GM19193 (cell line): Measurements from ENCODE around the gene CCDC149.

Experiments used
- POLR2A ChIP-seq: IDR thresholded peaks from 4 replicates; pipeline ENCODE4 v1.6.1; 2011; ENCODE audit not compliant: insufficient read depth, insufficient read length; ENCODE audit errors: extremely low read depth

The CCDC149 gene

GRCh38 chr4:24923002-24923401 lies 10.2 kb upstream of the CCDC149 start:
- TF ChIP-seq POLR2A = no peak

- TF ChIP-seq POLR2A = no peak
These were observed 9.6 kb upstream of the CCDC149 start for GRCh38 chr4:24922416-24922815.

GRCh38 chr4:24921491-24921890 lies 8.6 kb upstream of the CCDC149 start:
- TF ChIP-seq POLR2A = no peak

GRCh38 chr4:24920008-24920407 lies 7.2 kb upstream of the CCDC149 start:
- no peak for TF ChIP-seq POLR2A

- no peak for TF ChIP-seq POLR2A
These were observed 4.4 kb upstream of the CCDC149 start for GRCh38 chr4:24917076-24917856.

- TF ChIP-seq POLR2A = no peak
These were observed 2.5 kb upstream of the CCDC149 start for GRCh38 chr4:24915121-24915922.

GRCh38 chr4:24914460-24914859 lies 1.6 kb upstream of the CCDC149 start:
- TF ChIP-seq POLR2A = no peak

- no peak for TF ChIP-seq POLR2A
These were observed 260 bp upstream of the CCDC149 start for GRCh38 chr4:24913119-24913485.

GRCh38 chr4:24910499-24910898 lies 2.3 kb downstream of the CCDC149 start:
- TF ChIP-seq POLR2A = no peak

- no peak for TF ChIP-seq POLR2A
These were observed 15.2 kb downstream of the CCDC149 start for GRCh38 chr4:24897639-24898038.

GRCh38 chr4:24896977-24897376 lies 15.9 kb downstream of the CCDC149 start:
- no peak for TF ChIP-seq POLR2A

- TF ChIP-seq POLR2A = no peak
These were observed 16.8 kb downstream of the CCDC149 start for GRCh38 chr4:24896056-24896455.

GRCh38 chr4:24895461-24895860 lies 17.4 kb downstream of the CCDC149 start:
- TF ChIP-seq POLR2A = no peak

GRCh38 chr4:24894846-24895245 lies 18.0 kb downstream of the CCDC149 start:
- TF ChIP-seq POLR2A = no peak

- TF ChIP-seq POLR2A = no peak
These were observed 18.6 kb downstream of the CCDC149 start for GRCh38 chr4:24894243-24894642.

- no peak for TF ChIP-seq POLR2A
These were observed 20.1 kb downstream of the CCDC149 start for GRCh38 chr4:24892778-24893177.
